GM12865 (cell line): Measurements from ENCODE around the gene KLF5.

ENCODE experiments used
- DNase-seq: peaks from one replicate; pipeline ENCODE4 v3.0.0; 2010; ENCODE audit warnings: low read depth
- H3K4me3 ChIP-seq: 2 replicates; pipeline ENCODE4 v1.5.1; 2011; ENCODE audit warnings: mild to moderate bottlenecking, low read depth, low read length, control low read depth
- CTCF ChIP-seq: IDR thresholded peaks from 2 replicates; pipeline ENCODE4 v1.5.1; 2011; ENCODE audit warnings: low read length, control low read depth, low read depth, inconsistent platforms; ENCODE audit not compliant: insufficient read depth; ENCODE audit errors: missing control alignments

KLF5 gene

DNA sequence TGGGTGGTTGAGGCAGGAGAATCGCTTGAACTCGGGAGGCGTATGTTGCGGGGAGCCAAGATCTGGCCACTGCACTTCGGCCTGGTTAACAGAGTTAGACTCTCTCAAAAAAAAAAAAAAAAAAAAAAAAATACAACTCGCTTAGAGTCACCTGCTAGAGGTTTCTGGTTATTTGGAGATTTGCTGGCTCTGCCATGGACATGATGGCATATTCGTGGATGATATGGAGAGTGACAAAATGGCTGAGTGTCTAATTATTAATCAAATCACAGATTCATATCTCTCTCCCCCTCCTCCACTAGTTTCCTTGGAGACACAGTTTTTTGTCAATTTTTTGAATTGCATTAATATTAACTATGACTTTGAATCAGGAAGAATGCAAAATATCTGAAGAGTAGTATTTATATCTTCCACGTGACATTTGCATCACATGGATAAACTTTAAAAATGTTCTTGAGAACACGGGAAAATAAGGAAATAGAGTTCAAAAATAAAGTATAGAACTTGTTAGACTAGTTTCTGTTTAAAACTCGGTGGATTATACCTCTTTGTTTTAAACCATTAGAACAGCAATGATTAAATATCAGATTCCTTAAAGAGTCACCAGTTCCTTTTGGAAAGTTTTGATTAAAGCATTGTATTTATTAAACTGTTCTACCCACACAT lies 47.8 kb downstream of the KLF5 start:
- no peak overlapping the region for H3K4me3 ChIP-seq
- no peak for TF ChIP-seq CTCF
- no peak for DNase-seq

- H3K4me3 ChIP-seq, result no peak overlapping the region
- TF ChIP-seq CTCF, result no peak
- no peak for DNase-seq
Observed at GRCh38 chr13:73107481-73107880, 48.7 kb downstream of the KLF5 start.

DNA sequence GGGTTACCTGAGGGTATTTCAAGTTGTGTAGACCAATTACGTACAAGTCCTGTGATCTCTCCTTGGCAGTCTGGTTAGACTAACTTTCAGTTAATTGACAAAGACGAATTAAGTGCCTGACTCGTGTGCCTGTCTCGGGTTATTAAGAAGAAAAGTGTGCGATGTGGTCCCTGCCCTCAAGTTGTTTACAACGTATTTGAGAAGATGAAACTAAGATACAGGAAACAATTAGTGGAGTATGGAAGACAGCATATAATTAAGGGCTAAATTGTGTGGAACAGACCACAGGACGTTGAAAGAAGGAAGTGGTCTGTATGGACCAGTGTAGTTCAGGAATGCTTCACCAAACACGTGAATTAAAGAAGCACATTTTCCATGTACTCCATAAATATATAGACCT lies 49.2 kb downstream of the KLF5 start:
- TF ChIP-seq CTCF, result no peak

GRCh38 chr13:73109288-73109899 lies 50.6 kb downstream of the KLF5 start:
- H3K4me3 ChIP-seq, result no peak overlapping the region
- no peak for DNase-seq
- no peak for TF ChIP-seq CTCF

More for the DNA sequence above, 49.2 kb downstream of the KLF5 start:
- DNase-seq, result no peak
- H3K4me3 ChIP-seq, result no peak overlapping the region

DNA sequence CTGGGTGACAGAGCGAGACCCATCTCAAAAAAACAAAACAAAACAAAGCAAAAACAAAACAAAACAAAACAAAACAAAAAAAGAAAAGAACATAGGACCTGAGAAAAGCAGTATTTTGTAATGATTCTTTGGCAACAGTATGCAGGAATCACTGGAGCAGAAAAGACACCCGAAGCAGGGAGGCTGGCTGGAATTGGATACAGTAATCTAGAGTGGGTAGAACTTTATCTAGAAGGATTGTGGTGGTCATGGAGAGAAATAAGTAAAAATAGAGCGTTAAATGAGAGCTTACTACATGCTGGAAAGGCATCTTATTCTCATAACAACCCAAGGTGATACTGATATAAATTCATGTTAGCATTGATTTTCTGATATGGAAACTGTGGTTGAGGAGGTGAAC lies 51.2 kb downstream of the KLF5 start:
- TF ChIP-seq CTCF, result no peak
- DNase-seq, result no peak
- H3K4me3 ChIP-seq, result no peak overlapping the region

DNA sequence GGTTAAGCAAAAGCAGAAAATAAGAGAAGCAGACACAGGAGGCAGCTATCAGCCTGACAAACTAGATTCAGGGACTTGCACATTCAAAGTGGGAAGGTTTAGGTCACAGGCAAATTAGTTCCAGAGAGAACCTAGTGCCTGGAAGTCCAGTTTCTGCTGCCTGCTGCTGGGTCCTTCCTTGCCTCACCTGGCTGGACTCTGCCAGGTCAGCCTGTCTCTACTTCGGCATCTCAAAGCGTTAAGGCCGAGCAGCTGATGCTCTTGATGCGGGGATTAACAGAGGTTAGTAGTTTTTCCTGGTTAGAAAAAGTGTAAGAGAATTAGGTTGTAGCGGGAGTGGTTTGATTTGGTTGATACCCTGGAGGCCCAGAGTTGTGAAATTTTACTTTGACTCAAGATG lies 52.0 kb downstream of the KLF5 start:
- no peak for DNase-seq
- no peak for TF ChIP-seq CTCF
- no peak overlapping the region for H3K4me3 ChIP-seq

GRCh38 chr13:73111331-73111730 lies 52.5 kb downstream of the KLF5 start:
- TF ChIP-seq CTCF, result no peak
- no peak overlapping the region for H3K4me3 ChIP-seq
- DNase-seq, result no peak
